GM12878 (cell line): ENCODE results near the gene PCDHGA1. TPM values are rescaled to one million over a fixed set of nuclear protein-coding genes. Genes with fewer than 3 reads are reported as not detected.

ENCODE experiments used
- ATAC-seq: fragments of 200-7000 bp; cut with Tn5 transposase; 3 replicates; pipeline ENCODE4 v1.9.1; 2020; ENCODE audit warnings: mild to moderate bottlenecking, moderate library complexity
- BruUV-seq: library from RNA; stranded (reverse); fragments of 400-500 nt; replicated peaks from 2 replicates; lab custom pipeline; 2021; lab: Mats Ljungman, UMichigan
- CTCF ChIA-PET: fragments of 300-600 bp; sonication (Branson Sonifier 250); formaldehyde crosslinking; extraction: SDS; loops from one replicate; lab custom pipeline; 2021; ENCODE audit warnings: inconsistent platforms; lab: Yijun Ruan, JAX
- POLR2A ChIA-PET: fragments of 350-600 bp; formaldehyde crosslinking; extraction: SDS; loops from one replicate; lab custom pipeline; 2021; ENCODE audit warnings: inconsistent platforms; lab: Charles Lee
- RAD21 ChIA-PET: fragments of 300-600 bp; sonication (Branson Sonifier 250); formaldehyde crosslinking; loops from one replicate; lab custom pipeline; 2023; ENCODE audit warnings: antibody characterized with exemption; ENCODE audit not compliant: unreplicated experiment; lab: Charles Lee
- SMC1A ChIA-PET: fragments of 300-600 bp; sonication (Branson Sonifier 250); formaldehyde crosslinking; loops from one replicate; lab custom pipeline; 2023; ENCODE audit not compliant: unreplicated experiment, uncharacterized antibody; lab: Charles Lee
- DNase-seq: peaks from one replicate; pipeline ENCODE4 v3.0.0-alpha.2; 2011; ENCODE audit warnings: low read depth, low spot score
- FAIRE-seq: peaks from 3 replicates; lab custom pipeline; 2011; peaks lifted over from hg19 to GRCh38; lab: Jason Lieb, UNC
- H2AFZ ChIP-seq: 2 replicates; pipeline ENCODE4 v1.6.0; 2011; ENCODE audit warnings: low read depth, low read length, control low read depth; ENCODE audit not compliant: control insufficient read depth
- H3K27ac ChIP-seq: 2 replicates; pipeline ENCODE4 v1.5.1; 2011; ENCODE audit warnings: control low read depth; ENCODE audit not compliant: control insufficient read depth, insufficient read depth
- H3K27me3 ChIP-seq, 2 experiments: replicated peaks in 1 of 2; 2 replicates each; pipeline versions ENCODE4 v1.6.0 to v1.6.1; 2011; ENCODE audit warnings: low read length in 1 of 2; ENCODE audit not compliant: control insufficient read depth in 2 of 2, insufficient read depth in 2 of 2
- H3K36me3 ChIP-seq, 2 experiments: 2 replicates each; pipeline ENCODE4 v1.5.1; 2011; ENCODE audit warnings: low read length in 1 of 2; ENCODE audit not compliant: control insufficient read depth in 2 of 2, insufficient read depth in 2 of 2
- H3K4me1 ChIP-seq: 2 replicates; pipeline ENCODE4 v1.6.1; 2011; ENCODE audit warnings: mild to moderate bottlenecking, low read length, moderate library complexity, mixed read lengths; ENCODE audit not compliant: control insufficient read depth, insufficient read depth
- H3K4me2 ChIP-seq: 2 replicates; pipeline ENCODE4 v1.6.0; 2011; ENCODE audit warnings: control low read depth; ENCODE audit not compliant: control insufficient read depth, insufficient read depth
- H3K4me3 ChIP-seq: fragments of 200-600 bp; sonication (generic); 2 replicates; pipeline ENCODE4 v1.5.1; 2016
- H3K79me2 ChIP-seq: 2 replicates; pipeline ENCODE4 v1.6.0; 2011; ENCODE audit warnings: low read length; ENCODE audit not compliant: control insufficient read depth, insufficient read depth
- H3K9ac ChIP-seq: 2 replicates; pipeline ENCODE4 v1.8.0; 2011; ENCODE audit warnings: low read length, control low read depth, mixed read lengths; ENCODE audit not compliant: control insufficient read depth, insufficient read depth
- H3K9me3 ChIP-seq: replicated peaks from 3 replicates; pipeline ENCODE4 v1.5.1; 2011; ENCODE audit warnings: mild to moderate bottlenecking, low read length; ENCODE audit not compliant: control insufficient read depth, insufficient read depth
- H4K20me1 ChIP-seq: 2 replicates; pipeline ENCODE4 v1.6.0; 2011; ENCODE audit not compliant: control insufficient read depth, insufficient read depth
- BRCA1 ChIP-seq: IDR thresholded peaks from 2 replicates; pipeline ENCODE4 v1.6.1; 2011; ENCODE audit warnings: low read depth, low read length, improper control_type of control experiment
- CREB1 ChIP-seq: IDR thresholded peaks from 2 replicates; pipeline ENCODE4 v1.6.1; 2012; ENCODE audit warnings: low read depth, mild to moderate bottlenecking, inconsistent platforms
- CTCF ChIP-seq, 3 experiments: IDR thresholded peaks in 2 of 3; conservative IDR thresholded peaks in 1 of 3; 2 replicates each; pipeline ENCODE4 v1.5.1; 2011; ENCODE audit warnings: low read depth in 3 of 3, low read length in 3 of 3, mild to moderate bottlenecking in 3 of 3, control low read depth in 2 of 3, moderate library complexity in 2 of 3, inconsistent platforms in 1 of 3, mixed read lengths in 1 of 3; ENCODE audit not compliant: control insufficient read depth in 2 of 3, insufficient read depth in 1 of 3; ENCODE audit errors: extremely low read depth in 1 of 3
- EZH2 ChIP-seq: IDR thresholded peaks from 2 replicates; pipeline ENCODE4 v1.6.1; 2012; ENCODE audit warnings: low read depth, mild to moderate bottlenecking, control low read depth, inconsistent platforms, low read length, borderline replicate concordance; ENCODE audit not compliant: control insufficient read depth
- FOXM1 ChIP-seq: IDR thresholded peaks from 2 replicates; pipeline ENCODE4 v1.6.1; 2012; ENCODE audit warnings: low read depth, mild to moderate bottlenecking, inconsistent platforms, low read length, moderate library complexity
- GABPA ChIP-seq: IDR thresholded peaks from 2 replicates; pipeline ENCODE4 v1.6.1; 2014; ENCODE audit warnings: antibody characterized with exemption, low read depth, mild to moderate bottlenecking, inconsistent platforms
- HDAC6 ChIP-seq: fragments of 200-600 bp; sonication (generic); IDR thresholded peaks from one replicate; pipeline ENCODE4 v1.8.0; 2017; ENCODE audit warnings: antibody characterized with exemption; ENCODE audit not compliant: unreplicated experiment
- HDGF ChIP-seq: fragments of 450-650 bp; IDR thresholded peaks from 2 replicates; pipeline ENCODE4 v1.6.1; 2016; ENCODE audit warnings: antibody characterized with exemption
- IKZF2 ChIP-seq, 2 experiments: fragments of 450-650 bp; IDR thresholded peaks; 2 replicates each; pipeline ENCODE4 v1.6.1; 2017; ENCODE audit warnings: mild to moderate bottlenecking in 2 of 2, moderate library complexity in 2 of 2
- JUNB ChIP-seq: IDR thresholded peaks from 2 replicates; pipeline ENCODE4 v1.6.1; 2016; ENCODE audit warnings: antibody characterized with exemption, mild to moderate bottlenecking
- MTA3 ChIP-seq: IDR thresholded peaks from 2 replicates; pipeline ENCODE4 v1.6.1; 2012; ENCODE audit warnings: low read length, inconsistent platforms, borderline replicate concordance
- NR2C2 ChIP-seq: IDR thresholded peaks from 2 replicates; pipeline ENCODE4 v1.6.1; 2011; ENCODE audit warnings: borderline replicate concordance, low read depth; ENCODE audit not compliant: control insufficient read depth, insufficient read length
- STAT1 ChIP-seq: fragments of 450-650 bp; conservative IDR thresholded peaks from 2 replicates; pipeline ENCODE4 v1.6.1; 2014; ENCODE audit warnings: antibody characterized with exemption, mild to moderate bottlenecking
- SUPT20H ChIP-seq: IDR thresholded peaks from 2 replicates; pipeline ENCODE4 v1.6.1; 2011; ENCODE audit warnings: low read depth, mild to moderate bottlenecking, low read length, moderate library complexity, borderline replicate concordance; ENCODE audit not compliant: control insufficient read depth
- ZSCAN29 ChIP-seq: fragments of 450-650 bp; IDR thresholded peaks from 2 replicates; pipeline ENCODE4 v1.6.1; 2017; ENCODE audit warnings: mild to moderate bottlenecking, moderate library complexity
- WGBS: methylation state at CpG from one replicate; pipeline ENCODE4 v1.1.6; 2016; ENCODE audit warnings: low lambda C conversion rate; ENCODE audit not compliant: insufficient replicate concordance, insufficient coverage; ENCODE audit errors: missing lambda C conversion rate; 5-methylcytosine and 5-hydroxymethylcytosine counted together
- in situ Hi-C: fragments of 300-500 bp; cut with MboI; formaldehyde crosslinking; loops from 9 replicates; pipeline ENCODE4 v1.14.3; 2018; ENCODE audit warnings: mixed read lengths
- intact Hi-C: fragments of 100-400 bp; cut with micrococcal nuclease; formaldehyde crosslinking; loops from one replicate; pipeline ENCODE4 v1.14.2; 2022; ENCODE audit not compliant: unreplicated experiment
- polyA plus RNA-seq, 11 experiments: library from polyadenylated mRNA; depleted of rRNA in 4 of 11; unstranded in 6 of 11; stranded (reverse) in 5 of 11; fragments of >200 nt; fragmentation: Nextera tagmentation in 4 of 11; fragmentation: Illumina TruSeq in 1 of 11; extraction: Ambion mirVana in 4 of 11; extraction: Trizol in 1 of 11; gene quantifications; 1 replicate in 1 of 11; 2 replicates in 10 of 11; pipeline versions ENCODE4 v1.2.1 to v1.2.3, GENCODE V29; 2011 to 2016; ENCODE audit warnings: inconsistent platforms in 2 of 11, missing spikeins in 2 of 11, low read depth in 1 of 11
- total RNA-seq, 4 experiments: library from RNA; depleted of rRNA in 3 of 4; stranded (reverse); fragments of >200 nt in 3 of 4; fragmentation: Illumina TruSeq in 1 of 4; extraction: Trizol in 1 of 4; gene quantifications; 2 replicates each; pipeline versions ENCODE4 v1.2.1 to v1.2.3, GENCODE V29; 2013 to 2021
- TF ChIP-seq, protein P1 (sequence below): fragments of 450-650 bp; IDR thresholded peaks from 2 replicates; pipeline ENCODE4 v1.6.1; 2016; ENCODE audit warnings: mild to moderate bottlenecking

The PCDHGA1 gene
- total and polyA plus RNA-seq, 10 of the 15 experiments (the other 5 are each of a cell fraction or from before 2014, with no cell fraction given) = 0.02 to 0.51 (median 0.19) TPM; not detected in 3

GRCh38 chr5:141412854-141413539, 82.7 kb downstream of the PCDHGA1 start, which contains the start of gene PCDHGA10 (continued):
- TF ChIP-seq ZSCAN29 (peak; percentile 99), BRCA1 (no peak), MTA3 (0 out of 2 replicates have a peak, but pooled peaks have one; percentile 41), FOXM1 (0 out of 2 replicates have a peak, but pooled peaks have one; percentile 18), HDAC6 (no peak), SUPT20H (no peak), CTCF (IDR thresholded peaks at IDR 0.05 in 2 of 3, conservative IDR thresholded peaks at IDR 0.05 in 1 of 3; ENCODE audit: control insufficient read depth in 2 of 3, extremely low read depth in 1 of 3, insufficient read depth in 1 of 3, low read depth in 3 of 3, low read length in 3 of 3) (peak; percentile 81 to 86 (median 83)), JUNB (no peak)

DNA sequence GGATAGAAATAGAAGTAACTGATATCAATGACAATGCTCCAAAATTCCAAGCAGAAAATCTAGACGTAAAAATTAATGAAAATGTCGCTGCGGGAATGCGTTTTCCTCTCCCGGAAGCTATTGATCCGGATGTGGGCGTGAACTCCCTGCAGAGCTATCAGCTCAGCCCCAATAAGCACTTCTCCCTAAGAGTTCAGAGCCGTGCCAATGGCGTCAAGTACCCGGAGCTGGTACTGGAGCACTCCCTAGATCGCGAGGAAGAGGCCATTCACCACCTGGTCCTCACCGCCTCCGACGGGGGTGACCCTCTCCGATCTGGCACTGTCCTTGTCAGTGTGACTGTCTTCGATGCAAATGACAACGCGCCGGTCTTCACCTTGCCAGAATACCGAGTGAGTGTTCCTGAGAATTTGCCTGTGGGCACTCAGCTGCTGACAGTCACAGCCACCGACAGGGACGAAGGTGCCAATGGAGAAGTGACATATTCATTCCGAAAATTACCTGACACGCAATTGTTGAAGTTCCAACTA, 83.3 kb downstream of the PCDHGA1 start:
- no peak overlapping the region for H3K27ac ChIP-seq
- ChIA-PET RAD21 (interaction anchor here (0.8 to 3.3 kb wide), 21 partner anchors 8 to 203 kb away, joined by 3 to 42 read pairs (median 5); partner anchors contain the start of genes PCDHGA1, PCDHGA11, PCDHGA12 and PCDHGA4), CTCF (interaction anchor here (0.5 to 10.9 kb wide), 46 partner anchors 8 to 209 kb away, joined by 3 to 245 read pairs (median 5); partner anchors contain the start of genes DIAPH1, PCDHB14, PCDHGA11 and PCDHGA12), POLR2A (interaction anchor here (1.0 kb wide), 1 partner anchor 142 kb away, joined by 3 read pairs; no protein-coding TSS in a partner anchor), SMC1A (interaction anchor here (0.7 to 7.4 kb wide), 20 partner anchors 8 to 206 kb away, joined by 3 to 67 read pairs (median 4); partner anchors contain the start of genes DIAPH1, PCDHGA11, PCDHGA12 and PCDHGB3)
- peak overlapping the region; percentile 93 for H3K4me2 ChIP-seq
- BruUV-seq = no TSS peak
- H3K4me1 ChIP-seq = no peaks in the 10 kb centered on the region; the same call in 1 of the 2 replicates
- H3K27me3 ChIP-seq = peaks cover 0 to 1% of the 10 kb centered on the region in 2 experiments; a peak in 1 of 4 replicates
- H4K20me1 ChIP-seq = no peaks in the 10 kb centered on the region
- no peak for ATAC-seq
- H3K4me3 ChIP-seq = peak overlapping the region; percentile 76
- no peaks in the 10 kb centered on the region for H3K79me2 ChIP-seq
- DNase-seq = no peak
- FAIRE-seq = no peak
- TF ChIP-seq IKZF2 (IDR thresholded peaks at IDR 0.05) (0 out of 4 replicates have a peak, but pooled peaks of 1 of the 2 experiments have one; percentile 6), CREB1 (no peak), NR2C2 (no peak), GABPA (peak; percentile 51; the same call in 1 of the 2 replicates), HDGF (no peak), EZH2 (no peak), STAT1 (no peak)
- TF ChIP-seq, protein P1, sequence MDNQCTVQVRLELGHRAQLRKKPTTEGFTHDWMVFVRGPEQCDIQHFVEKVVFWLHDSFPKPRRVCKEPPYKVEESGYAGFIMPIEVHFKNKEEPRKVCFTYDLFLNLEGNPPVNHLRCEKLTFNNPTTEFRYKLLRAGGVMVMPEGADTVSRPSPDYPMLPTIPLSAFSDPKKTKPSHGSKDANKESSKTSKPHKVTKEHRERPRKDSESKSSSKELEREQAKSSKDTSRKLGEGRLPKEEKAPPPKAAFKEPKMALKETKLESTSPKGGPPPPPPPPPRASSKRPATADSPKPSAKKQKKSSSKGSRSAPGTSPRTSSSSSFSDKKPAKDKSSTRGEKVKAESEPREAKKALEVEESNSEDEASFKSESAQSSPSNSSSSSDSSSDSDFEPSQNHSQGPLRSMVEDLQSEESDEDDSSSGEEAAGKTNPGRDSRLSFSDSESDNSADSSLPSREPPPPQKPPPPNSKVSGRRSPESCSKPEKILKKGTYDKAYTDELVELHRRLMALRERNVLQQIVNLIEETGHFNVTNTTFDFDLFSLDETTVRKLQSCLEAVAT = no peak
- no peaks in the 10 kb centered on the region for H3K36me3 ChIP-seq
- peaks cover 10% of the 10 kb centered on the region; the same call in 2 of the 3 replicates for H3K9me3 ChIP-seq
- 32% methylated on average over 25 of the region's 25 CpGs for WGBS
- intact Hi-C loops (loop anchor here (2.0 kb wide), 1 partner anchor 93 kb away; the partner anchor contains the start of gene TAF7), in situ Hi-C loops (no loop called here)
- H2AFZ ChIP-seq = peak overlapping the region; percentile 93
- peak overlapping the region; percentile 67 for H3K9ac ChIP-seq
